HG03280 (cell line): ENCODE data around the gene TNNT2.

Experiments used
- ATAC-seq: cut with Tn5 transposase; IDR thresholded peaks from one replicate; pipeline ENCODE4 v1.9.1; 2021; ENCODE audit warnings: mild to moderate bottlenecking, moderate library complexity; ENCODE audit not compliant: unreplicated experiment

TNNT2 gene

DNA sequence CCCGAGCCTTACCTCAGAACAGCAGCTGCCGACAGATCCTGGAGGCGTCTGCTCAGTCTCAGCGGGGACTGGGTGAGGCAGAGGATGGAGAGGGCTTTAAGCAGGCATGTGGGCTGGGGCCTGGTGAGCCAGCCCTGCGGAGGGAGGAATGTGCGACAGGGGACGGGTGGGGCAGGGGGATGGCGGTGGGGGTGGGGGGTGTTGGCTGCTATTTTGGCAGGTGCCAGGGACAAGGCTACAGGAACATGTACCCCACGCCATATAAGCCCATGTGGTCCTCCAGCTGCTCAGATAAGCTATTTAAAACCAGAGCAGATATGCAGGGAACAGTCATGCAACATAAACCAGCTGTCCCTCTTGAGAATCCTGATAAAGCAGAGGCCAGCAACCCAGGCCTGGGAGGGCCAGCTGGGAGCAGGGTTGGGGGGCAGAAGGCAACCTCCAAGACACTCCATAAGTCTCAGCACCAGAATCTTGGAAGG is at the start of gene TNNT2:
Gene TNNT2, minus strand, starts transcription at position 70 of the 482 bp plus-strand sequence. CDS start 4,426 bp downstream, outside the sequence.
- ATAC-seq = no peak

DNA sequence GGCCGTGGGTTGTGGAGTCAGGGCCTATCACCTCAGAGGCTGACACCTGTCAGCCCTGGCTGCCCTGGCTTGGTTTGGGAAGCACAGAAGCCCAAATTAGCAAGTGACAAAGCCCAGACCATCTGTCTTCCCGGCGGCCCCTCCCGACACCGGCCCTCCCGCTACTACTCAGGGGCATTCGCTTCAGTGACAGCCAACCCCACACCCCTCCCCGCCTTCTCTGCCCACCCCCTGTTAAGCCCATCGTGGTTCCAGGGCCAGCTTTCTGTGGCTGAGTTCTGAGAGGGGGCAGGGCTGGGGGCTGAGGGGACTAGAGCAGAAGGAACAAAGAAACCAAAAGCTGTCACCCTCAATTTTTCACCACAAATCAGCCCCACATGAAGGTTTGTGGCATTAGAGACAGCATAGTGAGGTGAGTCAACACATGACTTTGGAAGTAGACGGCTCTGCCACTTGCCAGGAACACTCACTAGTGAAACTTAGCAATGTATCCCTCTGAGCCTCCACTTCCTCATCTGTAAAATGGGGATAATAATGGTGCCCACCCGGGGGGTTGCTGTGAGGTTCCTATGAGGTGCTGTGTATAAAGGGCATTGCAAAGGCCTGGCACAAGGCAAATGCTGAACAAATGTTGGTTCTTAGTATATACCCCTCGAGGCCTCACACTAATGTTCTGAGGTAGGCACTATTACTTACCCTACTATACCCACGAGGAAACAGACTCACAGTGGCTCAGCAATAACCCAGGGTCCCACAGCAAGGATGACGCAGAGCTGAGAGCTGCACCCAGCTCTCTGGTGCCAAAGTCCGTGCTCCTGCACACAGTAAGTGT is 49.2 kb upstream of the TNNT2 start:
- ATAC-seq = no peak

DNA sequence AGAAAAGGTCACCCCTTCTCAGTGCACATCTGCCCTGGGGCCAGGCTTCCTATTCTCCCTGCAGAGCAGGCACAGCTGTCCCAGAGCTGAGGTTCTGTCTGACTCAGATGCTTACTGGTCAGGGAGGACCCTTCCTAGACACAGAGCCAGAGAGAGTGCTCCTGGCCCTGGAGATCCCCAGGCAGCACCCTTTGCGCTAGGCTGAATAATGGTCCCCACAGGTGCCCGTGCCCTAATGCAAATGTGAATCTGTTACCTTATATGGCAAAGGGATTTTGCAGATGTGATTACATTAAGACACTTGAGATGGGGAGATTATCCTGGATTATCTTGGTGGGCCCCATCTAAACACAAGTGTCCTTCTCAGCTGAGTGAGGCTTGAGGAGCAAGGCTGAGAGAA is 46.7 kb upstream of the TNNT2 start:
- ATAC-seq = no peak

DNA sequence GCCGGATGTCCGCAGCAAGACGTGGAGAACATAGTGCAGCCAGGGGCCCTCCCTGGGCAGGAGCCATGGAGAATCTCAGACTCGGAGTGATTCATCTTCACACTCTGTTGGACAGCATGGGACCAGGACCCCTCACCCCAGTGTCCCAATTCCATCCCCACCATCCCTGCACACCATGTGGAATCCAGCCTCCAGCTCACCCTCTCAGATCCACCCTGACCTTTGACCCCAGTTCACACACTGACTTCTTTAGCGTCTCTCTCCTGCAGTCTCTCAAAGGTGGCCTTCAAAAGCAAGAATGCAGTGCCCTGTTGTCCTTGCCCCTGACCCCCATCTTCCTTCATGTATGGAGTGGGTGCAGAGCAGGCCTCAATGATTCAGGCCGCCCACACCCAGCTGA is 46.2 kb upstream of the TNNT2 start:
- ATAC-seq = no peak

DNA sequence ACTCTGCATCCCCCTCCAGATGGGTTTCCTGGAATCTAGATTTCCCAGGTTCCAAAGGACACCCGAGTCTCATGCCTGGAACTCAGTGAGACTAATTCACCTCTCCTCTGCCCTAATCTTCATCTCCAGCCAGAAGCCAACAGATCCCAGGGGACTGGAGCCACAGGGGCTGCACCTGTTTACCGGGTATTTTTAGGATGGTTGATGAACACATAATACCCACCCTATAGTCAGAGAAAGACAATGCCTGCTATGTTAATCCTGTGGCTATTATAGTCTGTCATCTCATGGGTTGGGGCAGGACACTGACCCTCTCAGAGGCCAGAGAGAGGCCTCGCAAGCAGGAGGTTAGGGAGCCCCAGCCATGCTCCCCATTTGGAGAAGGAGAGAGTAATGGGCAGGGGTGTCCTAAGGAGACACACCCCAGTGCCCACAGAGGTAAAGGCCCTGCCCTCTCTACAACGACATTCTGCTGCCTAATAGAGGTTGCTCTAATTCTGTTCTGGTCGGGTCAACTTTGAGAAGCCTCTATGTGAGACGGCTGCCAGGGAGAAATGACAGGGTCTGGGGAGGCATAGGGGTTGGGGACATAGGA is 45.1 kb upstream of the TNNT2 start:
- no peak for ATAC-seq

DNA sequence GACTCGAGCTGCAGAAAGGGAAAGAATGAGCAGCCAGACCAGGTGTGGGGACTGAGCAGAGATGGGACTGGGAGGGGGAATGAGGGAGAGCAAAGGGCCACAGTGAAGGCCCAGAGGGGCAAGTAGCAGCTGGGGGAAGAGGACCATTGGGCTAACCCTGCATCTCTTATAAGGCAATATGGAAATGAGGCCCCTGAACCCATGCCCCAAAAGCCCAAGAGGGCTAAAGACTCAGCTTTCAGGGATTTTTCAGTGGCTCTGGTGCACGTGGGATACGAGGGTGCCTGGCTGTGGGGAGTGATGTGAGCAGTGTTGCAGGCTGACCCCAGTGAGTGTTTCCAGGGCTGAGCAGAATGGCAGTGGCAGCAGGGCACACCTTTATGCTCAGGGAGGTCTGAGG is 44.5 kb upstream of the TNNT2 start:
- ATAC-seq = no peak

DNA sequence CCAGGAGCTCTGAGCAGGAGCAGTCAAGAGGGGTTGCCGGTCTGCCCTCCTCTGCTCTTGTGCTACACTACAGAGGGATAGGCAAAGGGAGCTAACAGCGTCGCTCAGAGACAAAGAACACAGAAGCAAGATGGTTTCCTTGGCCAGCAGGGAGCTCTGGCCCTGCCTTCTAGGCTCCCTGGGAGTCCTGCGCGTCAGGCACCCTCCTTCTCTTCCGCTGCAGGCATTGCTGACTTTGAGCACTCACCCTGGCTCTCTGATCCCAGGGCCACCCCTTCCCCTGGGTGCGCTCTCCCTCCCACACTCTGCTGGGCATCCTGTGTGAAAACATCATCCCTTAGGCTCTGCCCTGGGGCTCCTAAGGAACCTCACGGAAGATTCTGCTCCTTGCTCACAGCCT is 43.6 kb upstream of the TNNT2 start:
- no peak for ATAC-seq

DNA sequence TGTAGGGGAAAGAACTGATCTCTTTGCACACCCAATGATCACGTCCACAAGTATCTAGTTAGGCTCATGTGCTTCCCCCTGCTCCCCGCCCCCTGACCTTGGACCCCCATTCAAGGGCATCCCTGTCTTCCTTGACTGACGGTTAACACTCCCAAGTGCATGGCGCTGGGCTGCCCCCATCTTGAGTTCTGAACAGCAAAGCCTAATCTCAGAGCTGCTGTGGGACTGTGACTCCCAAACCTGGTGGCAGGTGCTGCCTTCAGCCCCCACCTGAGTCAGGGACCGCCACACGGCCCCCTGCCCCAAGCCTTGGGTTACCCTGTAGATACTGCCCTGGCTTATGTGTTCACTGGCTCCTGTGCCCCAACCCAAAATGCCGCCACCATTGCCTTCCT is 43.1 kb upstream of the TNNT2 start:
- ATAC-seq = no peak

DNA sequence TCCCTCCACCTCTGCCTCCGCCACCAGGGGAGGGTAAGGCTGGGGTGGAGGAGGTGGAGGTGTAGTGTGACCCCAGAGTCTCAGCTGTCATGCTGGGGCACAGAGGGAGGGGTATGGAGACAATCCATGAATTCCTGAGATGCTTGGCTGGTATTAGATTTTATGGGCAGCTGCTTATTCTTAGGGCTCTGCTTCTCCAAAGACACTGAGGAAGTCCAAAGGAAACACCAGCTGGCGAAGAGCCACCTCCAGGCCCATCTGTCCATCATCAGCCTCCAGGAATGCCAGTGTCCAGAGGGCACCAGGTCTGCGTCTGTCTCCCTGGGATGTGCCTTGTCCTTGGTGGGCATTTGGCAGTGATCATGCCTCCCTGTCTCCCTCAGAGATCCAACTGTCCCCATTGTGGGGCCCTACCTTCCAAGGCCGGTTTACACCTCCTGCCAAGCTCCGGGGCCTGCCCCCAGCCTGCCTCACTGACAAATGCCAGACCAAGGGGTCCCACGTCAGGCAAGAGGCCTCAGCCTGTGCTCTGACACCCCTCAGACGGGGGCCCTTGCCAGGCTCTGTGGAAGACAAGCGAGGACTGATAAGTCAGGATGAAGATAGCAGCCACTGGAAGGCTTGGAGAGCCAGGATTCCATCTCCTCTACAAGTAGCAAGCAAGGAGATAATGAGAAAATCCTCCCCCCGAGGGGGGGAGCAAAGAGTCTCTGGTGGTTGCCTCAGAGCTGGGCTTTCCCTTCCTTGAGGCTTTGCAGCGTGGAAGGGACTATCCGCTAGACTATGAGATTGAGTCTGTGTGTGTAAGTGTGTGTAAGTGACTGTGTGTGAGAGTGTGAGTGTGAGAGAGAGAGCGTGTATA is 42.5 kb upstream of the TNNT2 start:
- ATAC-seq = no peak

DNA sequence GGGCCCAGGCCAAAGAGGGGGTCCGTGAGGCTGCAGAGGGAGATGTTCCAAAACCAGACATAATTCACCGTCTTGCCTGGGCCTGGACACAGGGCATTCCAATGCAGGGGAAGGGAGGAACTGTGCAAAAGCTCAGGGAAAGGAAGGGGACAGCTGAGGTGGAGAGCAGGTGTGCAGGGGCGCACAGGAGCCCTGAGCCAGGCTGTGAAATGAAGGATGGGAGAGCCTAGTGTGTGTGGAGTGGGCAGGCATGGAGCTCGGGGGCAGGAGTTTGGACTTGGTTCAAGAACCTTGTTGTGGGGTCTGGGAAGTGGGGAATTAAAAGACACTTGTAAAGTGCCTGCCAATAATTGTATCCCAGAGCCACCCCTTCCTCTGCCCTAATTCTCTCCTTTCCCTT is 41.8 kb upstream of the TNNT2 start:
- no peak for ATAC-seq

DNA sequence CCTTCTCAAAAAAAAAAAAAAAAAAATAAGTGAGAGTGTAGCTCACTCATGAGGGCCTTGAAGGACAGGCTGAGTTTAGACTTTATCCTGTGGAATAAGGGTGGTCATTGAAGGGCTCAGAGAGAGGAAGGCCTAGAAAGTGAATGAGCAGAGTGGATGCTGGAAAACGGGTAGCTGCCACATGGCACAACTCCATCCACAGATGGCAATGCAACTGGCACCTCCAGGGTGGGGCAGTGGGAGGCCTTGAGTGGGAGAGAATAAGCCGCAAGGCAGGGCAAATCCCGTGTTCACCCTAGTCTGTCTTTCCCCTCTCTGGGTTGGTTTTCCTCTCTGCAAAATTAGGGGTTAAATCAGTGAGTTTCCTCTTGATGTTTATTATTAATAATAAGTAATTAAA is 41.0 kb upstream of the TNNT2 start:
- ATAC-seq = no peak

DNA sequence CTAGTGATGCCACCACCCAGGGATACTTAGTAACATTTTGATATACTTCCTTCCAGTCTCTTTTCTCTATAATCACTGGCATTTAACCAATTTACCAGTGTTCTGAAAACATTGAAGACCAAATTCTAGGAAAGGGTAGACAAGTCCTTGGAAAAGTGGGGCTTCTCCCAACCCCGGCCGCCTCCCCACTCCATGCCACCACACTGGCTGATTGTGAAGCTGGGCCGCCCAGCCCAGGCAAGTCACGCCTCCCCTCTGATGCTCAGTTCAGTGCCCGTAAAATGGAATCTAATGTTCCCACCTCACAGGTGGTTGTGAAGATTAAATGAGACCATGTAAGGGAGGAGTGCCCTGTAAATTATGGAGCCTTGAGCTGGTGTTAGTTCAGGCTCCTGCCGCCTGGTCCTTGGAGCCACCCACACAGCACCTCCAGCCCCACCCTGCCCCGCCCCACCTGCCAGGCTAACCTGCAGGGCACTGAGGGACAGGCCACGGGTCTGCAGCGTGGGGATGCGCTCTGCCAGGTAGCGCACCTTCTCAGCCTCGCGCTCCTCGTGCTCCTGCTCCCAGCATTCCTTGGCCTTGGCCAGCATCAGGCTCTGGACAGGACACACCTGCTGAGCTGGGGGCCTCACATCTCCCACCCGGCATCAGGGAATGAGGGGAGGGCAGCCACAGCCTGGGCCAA is 36.7 kb upstream of the TNNT2 start:
- ATAC-seq = no peak

DNA sequence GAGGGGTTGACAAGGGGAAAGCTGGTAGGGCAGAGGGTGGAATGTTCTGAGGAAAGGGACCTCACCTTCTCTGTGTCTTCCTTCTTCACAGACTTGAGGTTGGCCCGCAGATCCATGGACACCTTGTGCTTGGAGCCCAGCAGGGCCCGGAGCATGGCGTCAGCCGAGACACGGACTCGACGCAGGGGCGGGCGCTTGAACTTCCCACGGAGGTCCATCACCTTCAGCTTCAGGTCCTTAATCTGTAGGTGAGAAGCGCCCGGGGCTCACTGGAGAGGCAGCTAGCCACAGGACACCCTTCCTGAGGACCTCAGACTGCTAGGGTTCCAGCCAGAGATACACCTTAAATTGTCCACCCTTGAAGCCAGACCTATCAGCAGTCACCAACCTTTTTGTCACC is 33.8 kb upstream of the TNNT2 start:
- ATAC-seq = no peak

DNA sequence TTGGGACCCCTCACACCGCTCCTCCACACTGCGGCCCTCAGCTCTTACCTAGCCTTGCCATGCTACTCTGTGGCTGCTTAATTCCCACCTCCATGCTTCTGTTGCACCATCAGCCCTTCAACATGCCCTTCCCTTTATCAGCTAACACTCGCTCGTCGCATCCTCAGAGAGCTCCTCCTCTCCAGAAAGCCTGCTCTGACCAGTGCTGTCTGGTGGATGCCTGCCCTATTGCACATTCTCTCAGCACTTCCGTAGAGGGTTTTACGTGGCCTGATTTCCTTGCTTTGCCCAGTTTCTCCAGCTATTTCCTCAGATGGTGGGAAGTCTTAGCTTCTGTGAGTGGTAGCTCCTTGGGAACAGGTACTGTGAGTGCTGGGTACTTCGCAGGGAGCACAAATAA is 32.0 kb upstream of the TNNT2 start:
- ATAC-seq = no peak

DNA sequence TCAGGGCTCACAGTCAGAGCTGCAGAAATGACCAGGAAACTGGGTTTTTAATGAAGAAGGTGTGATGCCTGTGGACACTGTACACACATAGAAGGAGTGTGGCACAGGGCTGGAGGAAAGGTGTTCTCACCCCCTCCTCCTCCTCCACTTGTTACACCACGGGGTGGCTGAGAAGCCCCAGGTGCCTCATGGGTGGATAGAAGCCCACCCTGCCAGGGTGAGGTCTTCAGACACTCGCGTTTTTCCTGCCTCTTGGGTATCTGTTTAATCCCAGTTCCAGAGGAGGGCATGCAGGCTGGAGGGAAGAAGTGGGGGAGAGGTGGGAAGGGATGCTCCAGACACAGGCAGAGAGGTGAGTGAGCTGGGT is 31.3 kb upstream of the TNNT2 start:
- ATAC-seq = no peak

DNA sequence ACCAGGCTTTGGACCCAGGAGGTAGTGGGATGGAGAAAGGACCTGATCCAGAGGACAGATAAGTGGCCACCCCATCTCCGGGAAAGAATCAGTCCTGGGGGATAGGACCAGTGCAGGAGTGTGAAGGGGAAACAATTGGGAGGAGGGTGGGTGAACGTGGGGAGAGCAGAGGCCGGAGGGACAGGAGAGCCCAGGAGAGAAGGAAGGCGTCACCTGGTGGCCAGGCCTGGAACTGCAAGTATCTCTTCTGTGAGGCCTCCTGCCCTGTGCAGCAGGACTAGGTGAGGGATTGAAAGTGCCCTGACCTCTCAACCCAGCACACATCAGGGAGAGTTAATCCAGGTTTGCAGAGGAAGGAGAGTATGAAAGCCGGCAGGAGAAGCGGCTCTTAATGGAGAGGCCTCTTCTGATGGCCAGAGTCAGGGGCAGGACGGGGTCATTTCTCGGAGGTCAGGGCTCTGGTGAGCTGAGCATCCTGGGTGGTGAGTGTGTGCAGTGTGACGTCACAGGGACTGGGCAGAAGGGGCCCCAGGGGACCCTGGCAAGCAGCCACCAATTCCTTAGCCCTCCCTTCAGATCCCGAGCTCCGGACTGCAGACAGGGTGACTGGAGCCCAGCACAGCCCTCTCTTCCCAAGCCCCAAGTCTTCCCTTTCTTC is 30.8 kb upstream of the TNNT2 start:
- ATAC-seq = no peak

DNA sequence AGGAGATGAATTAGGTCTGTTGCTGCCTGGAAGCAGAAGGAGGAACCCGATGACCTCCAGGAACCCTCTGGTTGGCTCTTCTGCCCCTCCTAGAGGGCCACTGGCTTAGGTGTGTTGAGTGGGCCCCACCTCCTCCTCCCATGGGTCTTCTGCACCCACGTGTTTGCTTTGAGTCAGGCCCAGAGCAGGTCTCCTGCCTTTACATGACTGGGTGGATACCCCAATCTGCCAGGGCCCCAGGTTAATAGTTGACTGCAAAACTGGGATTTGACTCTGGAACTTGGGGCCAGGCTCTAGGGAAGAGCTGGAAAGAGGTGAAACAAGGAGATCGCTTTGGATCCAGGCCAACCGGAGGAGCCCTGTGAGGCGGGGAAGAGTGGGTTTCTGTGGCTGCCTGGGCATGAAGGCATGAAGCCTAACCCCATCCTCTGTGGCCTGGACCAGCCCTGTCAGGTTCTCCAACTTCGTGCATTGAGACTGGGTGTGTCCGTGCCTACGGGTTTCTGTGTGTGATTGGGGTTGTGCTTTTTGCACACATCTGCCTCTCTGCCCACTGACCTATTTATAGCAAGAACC is 29.4 kb upstream of the TNNT2 start:
- ATAC-seq = no peak

DNA sequence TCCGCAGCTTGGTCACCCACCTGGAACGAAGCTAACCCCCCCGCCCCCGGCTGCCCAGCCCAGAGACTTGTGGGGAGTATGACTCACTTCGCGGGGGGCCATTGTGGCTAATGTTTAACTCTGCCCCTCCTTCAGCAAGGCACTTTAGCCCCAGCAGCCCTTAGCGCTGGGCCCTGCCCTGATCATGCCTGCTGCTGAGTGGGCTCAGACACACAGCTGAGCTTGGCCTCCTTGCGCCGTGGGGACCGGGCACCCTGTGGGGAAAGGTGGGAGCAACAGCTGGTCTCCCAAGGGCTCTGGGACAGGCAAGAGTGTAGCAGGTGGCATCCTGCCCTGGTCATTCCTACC is 28.0 kb upstream of the TNNT2 start:
- no peak for ATAC-seq

DNA sequence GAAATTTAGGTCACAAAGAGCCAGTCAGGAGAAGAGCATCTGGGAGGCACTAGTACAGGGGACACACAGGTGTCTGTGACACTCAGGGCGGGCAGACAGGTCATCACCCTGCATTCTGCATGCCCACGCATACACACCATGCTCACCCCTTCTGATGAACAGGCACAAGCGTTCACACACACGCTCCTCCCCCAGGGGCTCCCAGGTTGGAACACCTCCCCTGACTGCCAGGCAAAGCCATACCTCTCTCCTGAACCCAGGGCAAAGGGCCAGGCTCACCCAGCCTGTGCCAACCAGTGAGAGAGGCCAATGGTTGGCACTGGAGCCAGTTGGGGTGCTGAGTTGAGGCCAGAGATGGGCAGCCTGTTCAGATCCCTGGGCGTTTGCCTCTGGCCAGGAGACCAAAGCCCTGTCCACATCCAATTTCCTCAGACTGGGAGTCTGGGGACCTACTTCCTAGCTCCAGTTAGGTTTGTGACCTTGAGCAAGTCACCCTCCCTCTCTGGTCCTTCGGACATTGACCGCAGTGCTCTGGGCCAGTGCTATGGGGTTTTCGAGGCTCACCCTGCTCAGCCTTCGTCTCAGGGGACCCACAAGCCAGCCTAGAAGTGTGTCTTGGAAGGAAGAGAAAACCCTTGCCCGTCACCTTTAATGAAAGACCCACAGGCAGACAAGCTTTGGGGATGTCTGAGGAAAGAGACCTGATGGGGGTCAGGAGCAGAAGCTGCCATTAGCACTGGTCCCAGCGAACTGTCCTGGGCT is 27.4 kb upstream of the TNNT2 start:
- ATAC-seq = no peak

DNA sequence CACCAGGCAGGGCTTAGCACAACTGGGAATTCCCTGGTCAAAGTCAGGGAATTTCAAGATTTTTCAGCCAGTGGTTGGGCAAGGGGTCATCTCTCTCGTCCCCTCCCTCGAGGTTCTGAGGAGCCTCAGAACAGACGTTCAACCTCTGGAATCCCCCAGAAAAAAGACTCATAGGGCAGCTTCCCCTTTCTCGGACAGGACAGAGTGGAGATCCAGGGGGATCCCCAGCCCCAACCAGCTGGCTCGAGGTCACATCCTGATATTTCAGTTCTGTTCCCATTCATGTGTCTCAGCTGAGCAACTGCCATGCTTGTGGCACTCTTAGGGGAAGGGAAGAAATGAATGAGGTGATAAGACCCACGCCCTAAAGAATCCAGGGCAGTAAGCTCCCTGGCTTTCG is 26.6 kb upstream of the TNNT2 start:
- no peak for ATAC-seq
